ENCODE measurements around the gene TMEM47. TPM values are rescaled to one million over a fixed set of nuclear protein-coding genes. Genes with fewer than 3 reads are reported as not detected.

Gene TMEM47
- total RNA-seq, 4 donors from 2014 or later: 7.8 to 12.7 (median 10.5) TPM

DNA sequence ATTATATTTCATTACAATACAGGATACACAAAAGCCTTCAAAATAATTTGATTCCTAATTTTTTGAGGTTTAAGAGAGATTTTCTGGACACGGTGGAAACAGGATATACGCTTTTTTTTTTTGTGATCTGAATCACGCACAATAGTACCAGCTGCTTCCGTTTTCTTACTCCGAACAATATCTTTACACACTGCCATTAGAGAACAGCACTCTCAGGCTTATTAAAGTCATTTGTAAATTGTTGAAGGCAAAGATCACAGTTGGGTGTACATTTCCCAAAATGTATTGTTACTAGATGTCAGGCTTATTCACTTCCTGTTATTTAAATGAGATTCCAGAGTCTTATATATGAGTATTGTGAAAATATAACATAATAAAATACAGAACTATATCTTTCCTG is 71.5 kb downstream of the TMEM47 start:
- no peaks in the 10 kb centered on the region for H3K9me3 ChIP-seq
- DNase-seq (ENCODE audit: low spot score in 2 of 2): no peak
- H3K27me3 ChIP-seq: no peaks in the 10 kb centered on the region
- H3K27ac ChIP-seq: no peak overlapping the region
- no peak overlapping the region for H3K4me3 ChIP-seq
- 74% methylated on average over 5 of the region's 5 CpGs for WGBS
- H3K36me3 ChIP-seq: no peaks in the 10 kb centered on the region
- H3K4me1 ChIP-seq: no peaks in the 10 kb centered on the region
- TF ChIP-seq POLR2A (IDR thresholded peaks at IDR 0.05) (no peak), EP300 (IDR thresholded peaks at IDR 0.05) (no peak), POLR2AphosphoS5 (IDR thresholded peaks at IDR 0.05) (no peak)
- TF ChIP-seq, protein P1, sequence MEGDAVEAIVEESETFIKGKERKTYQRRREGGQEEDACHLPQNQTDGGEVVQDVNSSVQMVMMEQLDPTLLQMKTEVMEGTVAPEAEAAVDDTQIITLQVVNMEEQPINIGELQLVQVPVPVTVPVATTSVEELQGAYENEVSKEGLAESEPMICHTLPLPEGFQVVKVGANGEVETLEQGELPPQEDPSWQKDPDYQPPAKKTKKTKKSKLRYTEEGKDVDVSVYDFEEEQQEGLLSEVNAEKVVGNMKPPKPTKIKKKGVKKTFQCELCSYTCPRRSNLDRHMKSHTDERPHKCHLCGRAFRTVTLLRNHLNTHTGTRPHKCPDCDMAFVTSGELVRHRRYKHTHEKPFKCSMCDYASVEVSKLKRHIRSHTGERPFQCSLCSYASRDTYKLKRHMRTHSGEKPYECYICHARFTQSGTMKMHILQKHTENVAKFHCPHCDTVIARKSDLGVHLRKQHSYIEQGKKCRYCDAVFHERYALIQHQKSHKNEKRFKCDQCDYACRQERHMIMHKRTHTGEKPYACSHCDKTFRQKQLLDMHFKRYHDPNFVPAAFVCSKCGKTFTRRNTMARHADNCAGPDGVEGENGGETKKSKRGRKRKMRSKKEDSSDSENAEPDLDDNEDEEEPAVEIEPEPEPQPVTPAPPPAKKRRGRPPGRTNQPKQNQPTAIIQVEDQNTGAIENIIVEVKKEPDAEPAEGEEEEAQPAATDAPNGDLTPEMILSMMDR (IDR thresholded peaks at IDR 0.05): no peak

- no peak overlapping the region for H3K27ac ChIP-seq
- no peaks in the 10 kb centered on the region for H3K9me3 ChIP-seq
- no peak for DNase-seq (ENCODE audit: low spot score in 2 of 2)
- no peaks in the 10 kb centered on the region for H3K4me1 ChIP-seq
- TF ChIP-seq EP300 (IDR thresholded peaks at IDR 0.05) (no peak), POLR2A (IDR thresholded peaks at IDR 0.05) (no peak), POLR2AphosphoS5 (IDR thresholded peaks at IDR 0.05) (no peak)
- TF ChIP-seq, protein P1 (IDR thresholded peaks at IDR 0.05): no peak
- H3K36me3 ChIP-seq: no peaks in the 10 kb centered on the region
- no peaks in the 10 kb centered on the region for H3K27me3 ChIP-seq
- WGBS: 84% methylated on average over 1 of the region's 1 CpG
- H3K4me3 ChIP-seq: no peak overlapping the region
Measured at GRCh38 chrX:34584781-34585180, 72.3 kb downstream of the TMEM47 start.

GRCh38 chrX:34580069-34580468 is 77.0 kb downstream of the TMEM47 start:
- H3K27ac ChIP-seq: no peak overlapping the region
- TF ChIP-seq POLR2A (IDR thresholded peaks at IDR 0.05): no peak
- TF ChIP-seq POLR2AphosphoS5 (IDR thresholded peaks at IDR 0.05): no peak
- TF ChIP-seq EP300 (IDR thresholded peaks at IDR 0.05): no peak
- TF ChIP-seq, protein P1 (IDR thresholded peaks at IDR 0.05): no peak
- WGBS: 64% methylated on average over 2 of the region's 2 CpGs
- H3K4me3 ChIP-seq: no peak overlapping the region
- no peaks in the 10 kb centered on the region for H3K27me3 ChIP-seq
- no peaks in the 10 kb centered on the region for H3K9me3 ChIP-seq
- H3K4me1 ChIP-seq: no peaks in the 10 kb centered on the region
- H3K36me3 ChIP-seq: no peaks in the 10 kb centered on the region
- DNase-seq (ENCODE audit: low spot score in 2 of 2): no peak

DNA sequence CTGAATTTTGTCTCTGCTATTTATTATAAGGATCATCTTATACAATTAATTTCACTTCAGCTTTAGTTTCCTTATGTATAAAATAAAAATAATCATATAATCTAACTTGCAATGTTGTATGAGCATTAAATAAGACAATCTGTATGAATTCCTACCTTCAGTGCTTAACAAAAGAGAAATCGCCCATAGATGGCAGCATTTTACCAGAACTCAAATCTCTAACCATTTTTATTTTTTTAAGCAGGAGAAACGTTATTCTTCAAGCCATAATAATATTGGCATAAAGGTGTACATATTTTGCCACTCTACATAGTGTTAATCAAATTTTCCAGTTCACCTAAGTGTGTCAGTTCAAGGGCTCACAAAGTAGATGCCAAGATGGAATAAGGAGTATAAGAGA is 78.8 kb downstream of the TMEM47 start:
- Histone ChIP-seq H3K27ac (no peak overlapping the region), H3K4me1 (no peaks in the 10 kb centered on the region), H3K36me3 (no peaks in the 10 kb centered on the region), H3K9me3 (no peaks in the 10 kb centered on the region), H3K27me3 (no peaks in the 10 kb centered on the region), H3K4me3 (no peak overlapping the region)
- WGBS: 8% methylated on average over 2 of the region's 2 CpGs
- DNase-seq (ENCODE audit: low spot score in 2 of 2): no peak
- TF ChIP-seq EP300 (IDR thresholded peaks at IDR 0.05): no peak
- no peak for TF ChIP-seq POLR2AphosphoS5 (IDR thresholded peaks at IDR 0.05)
- TF ChIP-seq, protein P1 (IDR thresholded peaks at IDR 0.05): no peak
- no peak for TF ChIP-seq POLR2A (IDR thresholded peaks at IDR 0.05)
